Liver (tissue), 9 donors: Measurements from ENCODE around the gene WDR37. TPM values are rescaled to one million over a fixed set of nuclear protein-coding genes. Genes with fewer than 3 reads are reported as not detected.

ENCODE experiments used
- DNase-seq: peaks from one replicate; pipeline ENCODE4 v3.0.0-alpha.2; 2017; ENCODE audit warnings: low spot score
- H3K27ac ChIP-seq, 2 donors: one replicate each; pipeline ENCODE4 v1.7.0; 2013; ENCODE audit warnings: inconsistent platforms in 2 of 2, low read length in 2 of 2, control low read depth in 1 of 2, low read depth in 1 of 2, mild to moderate bottlenecking in 1 of 2
- H3K27me3 ChIP-seq, 4 donors: one replicate each; pipeline versions ENCODE4 v1.6.1 to v1.7.0; 2013; ENCODE audit warnings: low read length in 3 of 4, inconsistent platforms in 1 of 4, mild to moderate bottlenecking in 1 of 4, moderate library complexity in 1 of 4; ENCODE audit not compliant: control insufficient read depth in 4 of 4, insufficient read depth in 4 of 4
- H3K36me3 ChIP-seq, 4 donors: one replicate each; pipeline versions ENCODE4 v1.6.1 to v1.7.0; 2013; ENCODE audit warnings: low read length in 3 of 4, mild to moderate bottlenecking in 3 of 4, low read depth in 1 of 4, moderate library complexity in 1 of 4; ENCODE audit not compliant: control insufficient read depth in 4 of 4, insufficient read depth in 3 of 4
- H3K4me1 ChIP-seq, 4 donors: one replicate each; pipeline versions ENCODE4 v1.6.1 to v1.7.0; 2013; ENCODE audit warnings: low read length in 3 of 4, mild to moderate bottlenecking in 3 of 4, moderate library complexity in 1 of 4; ENCODE audit not compliant: control insufficient read depth in 4 of 4, insufficient read depth in 4 of 4
- H3K4me3 ChIP-seq, 3 donors: one replicate each; pipeline versions ENCODE4 v1.6.1 to v1.7.0; 2013; ENCODE audit warnings: low read length in 3 of 3, control low read depth in 1 of 3, low read depth in 1 of 3, mild to moderate bottlenecking in 1 of 3
- H3K9ac ChIP-seq, 2 donors: one replicate each; pipeline ENCODE4 v1.7.0; 2013; ENCODE audit warnings: low read length in 2 of 2, mild to moderate bottlenecking in 2 of 2, moderate library complexity in 2 of 2, control low read depth in 1 of 2, low read depth in 1 of 2
- H3K9me3 ChIP-seq, 4 donors: one replicate each; pipeline versions ENCODE4 v1.6.1 to v1.7.0; 2013; ENCODE audit warnings: low read length in 3 of 4; ENCODE audit not compliant: control insufficient read depth in 4 of 4
- EGR1 ChIP-seq, 2 donors: IDR thresholded peaks; 2 replicates each; pipeline ENCODE4 v1.6.1; 2016 to 2018; ENCODE audit warnings: antibody characterized with exemption in 2 of 2, low read depth in 2 of 2
- FOXA1 ChIP-seq: IDR thresholded peaks from 2 replicates; pipeline ENCODE4 v1.6.1; 2016; ENCODE audit warnings: antibody characterized with exemption
- GABPA ChIP-seq, 2 donors: IDR thresholded peaks in 1 of 2; conservative IDR thresholded peaks in 1 of 2; 2 replicates each; pipeline ENCODE4 v1.6.1; 2016; ENCODE audit warnings: antibody characterized with exemption in 2 of 2, mild to moderate bottlenecking in 1 of 2, moderate library complexity in 1 of 2
- HNF4G ChIP-seq: IDR thresholded peaks from 2 replicates; pipeline ENCODE4 v1.6.1; 2016; ENCODE audit warnings: antibody characterized with exemption
- NR2F2 ChIP-seq: IDR thresholded peaks from 2 replicates; pipeline ENCODE4 v1.6.1; 2016; ENCODE audit warnings: antibody characterized with exemption
- RAD21 ChIP-seq, 2 donors: IDR thresholded peaks; 2 replicates each; pipeline ENCODE4 v1.6.1; 2016; ENCODE audit warnings: antibody characterized with exemption in 2 of 2, mild to moderate bottlenecking in 2 of 2
- RXRA ChIP-seq, 2 donors: IDR thresholded peaks; 2 replicates each; pipeline ENCODE4 v1.6.1; 2017 to 2018; ENCODE audit warnings: antibody characterized with exemption in 2 of 2, mild to moderate bottlenecking in 1 of 2
- SP1 ChIP-seq: IDR thresholded peaks from 2 replicates; pipeline ENCODE4 v1.6.1; 2018; ENCODE audit warnings: antibody characterized with exemption, mild to moderate bottlenecking
- YY1 ChIP-seq: IDR thresholded peaks from 2 replicates; pipeline ENCODE4 v1.6.1; 2016; ENCODE audit warnings: antibody characterized with exemption, mild to moderate bottlenecking
- WGBS: extraction: QIAGEN DNeasy Blood & Tissue Kit; methylation state at CpG from one replicate; pipeline ENCODE4 v1.1.7; 2013; 5-methylcytosine and 5-hydroxymethylcytosine counted together
- polyA plus RNA-seq, 2 donors: library from polyadenylated mRNA; stranded (reverse) in 1 of 2; unstranded in 1 of 2; fragments of 200-250 nt in 1 of 2; fragments of >200 nt in 1 of 2; fragmentation: Nextera tagmentation in 1 of 2; extraction: Ambion mirVana in 1 of 2; gene quantifications; one replicate each; pipeline versions ENCODE4 v1.2.1 to v1.2.3, GENCODE V29; 2013 to 2015
- total RNA-seq, 2 donors: library from RNA; depleted of rRNA; stranded (reverse); fragments of >200 nt; gene quantifications; one replicate each; pipeline ENCODE4 v1.2.3, GENCODE V29; 2014
- TF ChIP-seq, protein P1 (sequence below): IDR thresholded peaks from 2 replicates; pipeline ENCODE4 v1.6.1; 2016; ENCODE audit warnings: antibody characterized with exemption, mild to moderate bottlenecking
- TF ChIP-seq, protein P2 (sequence below): IDR thresholded peaks from 2 replicates; pipeline ENCODE4 v1.6.1; 2016; ENCODE audit warnings: antibody characterized with exemption
- TF ChIP-seq, protein P3 (sequence below): IDR thresholded peaks from 2 replicates; pipeline ENCODE4 v1.6.1; 2016; ENCODE audit warnings: antibody characterized with exemption
- donor health status: healthy.
- donor health status: healthy.
- donor health status: healthy.
- donor health status: healthy.
- donor health status: healthy.

Gene WDR37
- total and polyA plus RNA-seq, 4 donors: 3.6 to 12.1 (median 5.6) TPM

DNA sequence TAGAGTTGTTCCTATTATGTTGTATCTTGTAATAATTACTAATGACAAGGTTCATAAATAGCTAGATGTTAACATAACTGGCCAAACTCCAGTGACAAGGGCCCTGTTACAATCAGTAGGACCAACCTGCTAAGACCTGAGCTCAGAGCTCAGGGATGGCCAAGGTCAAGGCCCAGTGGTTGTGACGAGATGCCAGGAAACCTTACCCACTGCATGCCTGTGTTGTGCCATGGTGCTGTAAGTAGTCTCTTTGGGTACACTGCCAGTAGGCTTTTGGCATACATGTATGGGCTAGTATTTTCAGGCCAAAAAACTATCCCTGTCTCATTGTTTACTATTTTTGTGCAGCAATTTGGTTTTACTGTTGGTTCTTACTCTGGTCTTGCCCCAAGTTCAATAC is 22.6 kb upstream of the WDR37 start:
- no peak for DNase-seq
- Histone ChIP-seq H3K4me1 (no peaks in the 10 kb centered on the region), H3K9ac (no peak overlapping the region), H3K36me3 (no peaks in the 10 kb centered on the region), H3K9me3 (no peaks in the 10 kb centered on the region), H3K27ac (no peak overlapping the region), H3K4me3 (no peak overlapping the region), H3K27me3 (no peaks in the 10 kb centered on the region)
- 84% methylated on average over 1 of the region's 1 CpG for WGBS
- TF ChIP-seq RXRA (IDR thresholded peaks at IDR 0.05) (no peak), RAD21 (IDR thresholded peaks at IDR 0.05) (no peak), HNF4G (no peak), EGR1 (IDR thresholded peaks at IDR 0.05; ENCODE audit: low read depth in 2 of 2) (no peak), GABPA (IDR thresholded peaks at IDR 0.05 in 1 of 2, conservative IDR thresholded peaks at IDR 0.05 in 1 of 2) (no peak), YY1 (no peak), FOXA1 (no peak)
- TF ChIP-seq, protein P1, sequence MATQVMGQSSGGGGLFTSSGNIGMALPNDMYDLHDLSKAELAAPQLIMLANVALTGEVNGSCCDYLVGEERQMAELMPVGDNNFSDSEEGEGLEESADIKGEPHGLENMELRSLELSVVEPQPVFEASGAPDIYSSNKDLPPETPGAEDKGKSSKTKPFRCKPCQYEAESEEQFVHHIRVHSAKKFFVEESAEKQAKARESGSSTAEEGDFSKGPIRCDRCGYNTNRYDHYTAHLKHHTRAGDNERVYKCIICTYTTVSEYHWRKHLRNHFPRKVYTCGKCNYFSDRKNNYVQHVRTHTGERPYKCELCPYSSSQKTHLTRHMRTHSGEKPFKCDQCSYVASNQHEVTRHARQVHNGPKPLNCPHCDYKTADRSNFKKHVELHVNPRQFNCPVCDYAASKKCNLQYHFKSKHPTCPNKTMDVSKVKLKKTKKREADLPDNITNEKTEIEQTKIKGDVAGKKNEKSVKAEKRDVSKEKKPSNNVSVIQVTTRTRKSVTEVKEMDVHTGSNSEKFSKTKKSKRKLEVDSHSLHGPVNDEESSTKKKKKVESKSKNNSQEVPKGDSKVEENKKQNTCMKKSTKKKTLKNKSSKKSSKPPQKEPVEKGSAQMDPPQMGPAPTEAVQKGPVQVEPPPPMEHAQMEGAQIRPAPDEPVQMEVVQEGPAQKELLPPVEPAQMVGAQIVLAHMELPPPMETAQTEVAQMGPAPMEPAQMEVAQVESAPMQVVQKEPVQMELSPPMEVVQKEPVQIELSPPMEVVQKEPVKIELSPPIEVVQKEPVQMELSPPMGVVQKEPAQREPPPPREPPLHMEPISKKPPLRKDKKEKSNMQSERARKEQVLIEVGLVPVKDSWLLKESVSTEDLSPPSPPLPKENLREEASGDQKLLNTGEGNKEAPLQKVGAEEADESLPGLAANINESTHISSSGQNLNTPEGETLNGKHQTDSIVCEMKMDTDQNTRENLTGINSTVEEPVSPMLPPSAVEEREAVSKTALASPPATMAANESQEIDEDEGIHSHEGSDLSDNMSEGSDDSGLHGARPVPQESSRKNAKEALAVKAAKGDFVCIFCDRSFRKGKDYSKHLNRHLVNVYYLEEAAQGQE: no peak

DNA sequence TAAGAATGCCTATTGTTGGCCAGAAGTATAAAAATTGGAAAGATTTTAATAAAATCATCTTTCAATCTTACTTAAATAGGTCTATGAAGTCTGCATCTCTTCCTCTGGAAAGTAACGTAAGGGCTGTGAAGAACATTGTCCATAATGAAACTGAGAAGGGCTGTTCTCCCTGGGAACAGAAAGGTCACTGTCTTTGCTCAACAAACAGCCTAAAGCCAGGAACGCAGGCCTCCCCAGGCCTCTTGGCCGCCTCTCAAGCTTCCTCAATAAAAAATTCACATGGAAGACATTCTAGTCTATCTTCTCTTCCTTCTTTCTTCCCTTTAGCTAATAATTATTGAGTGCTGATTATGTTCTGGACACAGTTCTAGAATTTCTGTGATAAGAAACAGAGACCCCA is 21.4 kb upstream of the WDR37 start:
- H3K9me3 ChIP-seq: no peaks in the 10 kb centered on the region
- no peak overlapping the region for H3K27ac ChIP-seq
- no peaks in the 10 kb centered on the region for H3K4me1 ChIP-seq
- 91% methylated on average over 3 of the region's 3 CpGs for WGBS
- H3K9ac ChIP-seq: no peak overlapping the region
- no peak for DNase-seq
- H3K36me3 ChIP-seq: peaks cover 0 to 7% (median 3%) of the 10 kb centered on the region in 4 donors
- H3K4me3 ChIP-seq: no peak overlapping the region
- TF ChIP-seq RXRA (IDR thresholded peaks at IDR 0.05): no peak
- no peak for TF ChIP-seq FOXA1
- TF ChIP-seq NR2F2: no peak
- TF ChIP-seq, protein P2, sequence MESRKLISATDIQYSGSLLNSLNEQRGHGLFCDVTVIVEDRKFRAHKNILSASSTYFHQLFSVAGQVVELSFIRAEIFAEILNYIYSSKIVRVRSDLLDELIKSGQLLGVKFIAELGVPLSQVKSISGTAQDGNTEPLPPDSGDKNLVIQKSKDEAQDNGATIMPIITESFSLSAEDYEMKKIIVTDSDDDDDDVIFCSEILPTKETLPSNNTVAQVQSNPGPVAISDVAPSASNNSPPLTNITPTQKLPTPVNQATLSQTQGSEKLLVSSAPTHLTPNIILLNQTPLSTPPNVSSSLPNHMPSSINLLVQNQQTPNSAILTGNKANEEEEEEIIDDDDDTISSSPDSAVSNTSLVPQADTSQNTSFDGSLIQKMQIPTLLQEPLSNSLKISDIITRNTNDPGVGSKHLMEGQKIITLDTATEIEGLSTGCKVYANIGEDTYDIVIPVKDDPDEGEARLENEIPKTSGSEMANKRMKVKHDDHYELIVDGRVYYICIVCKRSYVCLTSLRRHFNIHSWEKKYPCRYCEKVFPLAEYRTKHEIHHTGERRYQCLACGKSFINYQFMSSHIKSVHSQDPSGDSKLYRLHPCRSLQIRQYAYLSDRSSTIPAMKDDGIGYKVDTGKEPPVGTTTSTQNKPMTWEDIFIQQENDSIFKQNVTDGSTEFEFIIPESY: no peak
- TF ChIP-seq HNF4G: no peak
- TF ChIP-seq, protein P3, sequence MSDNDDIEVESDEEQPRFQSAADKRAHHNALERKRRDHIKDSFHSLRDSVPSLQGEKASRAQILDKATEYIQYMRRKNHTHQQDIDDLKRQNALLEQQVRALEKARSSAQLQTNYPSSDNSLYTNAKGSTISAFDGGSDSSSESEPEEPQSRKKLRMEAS: no peak
- TF ChIP-seq SP1: no peak
- H3K27me3 ChIP-seq: no peaks in the 10 kb centered on the region

DNA sequence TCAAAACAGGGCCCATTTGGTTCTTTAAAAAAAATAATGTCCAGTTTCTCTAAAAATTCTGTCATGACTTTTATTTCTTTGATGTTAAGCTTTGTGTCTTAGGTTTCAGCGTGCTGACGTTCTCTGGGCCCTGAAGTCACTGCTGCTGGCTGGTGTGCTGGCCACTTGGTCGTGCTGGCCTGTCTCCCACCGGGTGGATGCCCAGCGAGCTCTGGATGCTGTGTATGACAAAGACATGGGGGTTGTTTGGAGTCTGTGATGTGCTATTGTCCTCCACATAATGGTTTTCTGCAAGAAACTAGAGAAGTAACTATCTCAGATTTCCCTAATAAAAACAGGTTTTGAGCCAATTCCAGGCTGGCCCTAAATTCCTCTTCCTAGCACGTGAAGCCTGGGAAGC is 21.0 kb upstream of the WDR37 start:
- no peaks in the 10 kb centered on the region for H3K4me1 ChIP-seq
- H3K9ac ChIP-seq: no peak overlapping the region
- no peak for DNase-seq
- H3K27me3 ChIP-seq: no peaks in the 10 kb centered on the region
- H3K36me3 ChIP-seq: peaks cover 1 to 9% (median 5%) of the 10 kb centered on the region in 4 donors
- no peak for TF ChIP-seq RAD21 (IDR thresholded peaks at IDR 0.05)
- TF ChIP-seq, protein P3: no peak
- H3K4me3 ChIP-seq: no peak overlapping the region
- H3K9me3 ChIP-seq: no peaks in the 10 kb centered on the region
- 87% methylated on average over 6 of the region's 6 CpGs for WGBS
- no peak overlapping the region for H3K27ac ChIP-seq
